22Rv1 (cell line): ENCODE results near the gene FBXO7.

ENCODE experiments used
- ZFX ChIP-seq: fragments of 450-650 bp; IDR thresholded peaks from 2 replicates; pipeline ENCODE4 v1.6.1; 2017; ENCODE audit warnings: antibody characterized with exemption, borderline replicate concordance
- TF ChIP-seq, protein P1 (sequence below): fragments of 450-650 bp; IDR thresholded peaks from 2 replicates; pipeline ENCODE4 v1.5.1; 2017; ENCODE audit warnings: mild to moderate bottlenecking

DNA sequence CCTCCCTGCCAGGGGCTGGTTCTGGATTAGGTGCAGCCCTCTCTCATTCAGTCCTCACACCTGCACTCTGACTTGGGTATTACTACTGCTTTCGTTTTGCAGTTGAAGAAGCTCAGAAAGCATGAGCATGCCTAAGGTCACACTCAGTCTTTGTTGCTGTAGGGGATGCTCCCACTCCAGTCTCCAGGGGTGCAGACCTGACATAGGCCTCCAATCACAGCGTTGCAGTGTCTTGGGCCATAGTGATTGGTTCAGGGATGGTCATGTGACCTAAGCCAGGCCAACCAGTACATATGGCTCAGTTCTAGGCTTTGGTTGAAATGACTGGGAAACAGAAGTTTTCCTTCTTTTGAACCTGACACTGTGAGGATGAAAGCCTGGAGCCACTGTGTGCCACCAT is 61.7 kb downstream of the FBXO7 start:
- no peak for TF ChIP-seq ZFX
- TF ChIP-seq, protein P1, sequence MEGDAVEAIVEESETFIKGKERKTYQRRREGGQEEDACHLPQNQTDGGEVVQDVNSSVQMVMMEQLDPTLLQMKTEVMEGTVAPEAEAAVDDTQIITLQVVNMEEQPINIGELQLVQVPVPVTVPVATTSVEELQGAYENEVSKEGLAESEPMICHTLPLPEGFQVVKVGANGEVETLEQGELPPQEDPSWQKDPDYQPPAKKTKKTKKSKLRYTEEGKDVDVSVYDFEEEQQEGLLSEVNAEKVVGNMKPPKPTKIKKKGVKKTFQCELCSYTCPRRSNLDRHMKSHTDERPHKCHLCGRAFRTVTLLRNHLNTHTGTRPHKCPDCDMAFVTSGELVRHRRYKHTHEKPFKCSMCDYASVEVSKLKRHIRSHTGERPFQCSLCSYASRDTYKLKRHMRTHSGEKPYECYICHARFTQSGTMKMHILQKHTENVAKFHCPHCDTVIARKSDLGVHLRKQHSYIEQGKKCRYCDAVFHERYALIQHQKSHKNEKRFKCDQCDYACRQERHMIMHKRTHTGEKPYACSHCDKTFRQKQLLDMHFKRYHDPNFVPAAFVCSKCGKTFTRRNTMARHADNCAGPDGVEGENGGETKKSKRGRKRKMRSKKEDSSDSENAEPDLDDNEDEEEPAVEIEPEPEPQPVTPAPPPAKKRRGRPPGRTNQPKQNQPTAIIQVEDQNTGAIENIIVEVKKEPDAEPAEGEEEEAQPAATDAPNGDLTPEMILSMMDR: no peak
